Measurements from ENCODE around the gene ARHGAP22.

DNA sequence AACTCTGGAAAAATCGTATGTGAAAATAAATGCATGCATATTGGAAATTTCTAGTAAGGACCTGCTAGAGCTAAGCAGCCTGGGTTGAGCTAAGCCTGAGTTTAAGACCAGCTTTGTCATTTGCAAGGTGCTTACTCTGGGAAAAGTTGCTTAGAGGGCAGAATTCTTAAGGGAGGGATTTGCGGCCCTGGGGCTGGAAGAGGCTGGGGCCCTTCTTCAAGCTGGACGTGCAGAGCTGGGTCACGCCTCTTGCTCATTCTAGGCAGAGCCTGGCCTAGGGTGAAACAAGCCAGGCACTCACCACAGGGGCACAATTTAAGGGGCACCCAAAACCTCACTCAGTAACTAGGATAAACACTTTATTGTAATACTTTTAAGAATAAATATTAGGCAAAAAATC is 137.2 kb downstream of the ARHGAP22 start:
- TF ChIP-seq, protein P1, sequence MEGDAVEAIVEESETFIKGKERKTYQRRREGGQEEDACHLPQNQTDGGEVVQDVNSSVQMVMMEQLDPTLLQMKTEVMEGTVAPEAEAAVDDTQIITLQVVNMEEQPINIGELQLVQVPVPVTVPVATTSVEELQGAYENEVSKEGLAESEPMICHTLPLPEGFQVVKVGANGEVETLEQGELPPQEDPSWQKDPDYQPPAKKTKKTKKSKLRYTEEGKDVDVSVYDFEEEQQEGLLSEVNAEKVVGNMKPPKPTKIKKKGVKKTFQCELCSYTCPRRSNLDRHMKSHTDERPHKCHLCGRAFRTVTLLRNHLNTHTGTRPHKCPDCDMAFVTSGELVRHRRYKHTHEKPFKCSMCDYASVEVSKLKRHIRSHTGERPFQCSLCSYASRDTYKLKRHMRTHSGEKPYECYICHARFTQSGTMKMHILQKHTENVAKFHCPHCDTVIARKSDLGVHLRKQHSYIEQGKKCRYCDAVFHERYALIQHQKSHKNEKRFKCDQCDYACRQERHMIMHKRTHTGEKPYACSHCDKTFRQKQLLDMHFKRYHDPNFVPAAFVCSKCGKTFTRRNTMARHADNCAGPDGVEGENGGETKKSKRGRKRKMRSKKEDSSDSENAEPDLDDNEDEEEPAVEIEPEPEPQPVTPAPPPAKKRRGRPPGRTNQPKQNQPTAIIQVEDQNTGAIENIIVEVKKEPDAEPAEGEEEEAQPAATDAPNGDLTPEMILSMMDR (IDR thresholded peaks at IDR 0.05 in 2 of 3, conservative IDR thresholded peaks at IDR 0.05 in 1 of 3; ENCODE audit: borderline replicate concordance in 1 of 3, insufficient read depth in 1 of 3, low read depth in 2 of 3, low read length in 2 of 3): no peak
- no peak for TF ChIP-seq CEBPB (IDR thresholded peaks at IDR 0.05; ENCODE audit: low read depth)
- TF ChIP-seq, protein P2, sequence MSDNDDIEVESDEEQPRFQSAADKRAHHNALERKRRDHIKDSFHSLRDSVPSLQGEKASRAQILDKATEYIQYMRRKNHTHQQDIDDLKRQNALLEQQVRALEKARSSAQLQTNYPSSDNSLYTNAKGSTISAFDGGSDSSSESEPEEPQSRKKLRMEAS (IDR thresholded peaks at IDR 0.05): no peak
- no peak for TF ChIP-seq EZH2phosphoT487 (IDR thresholded peaks at IDR 0.05; ENCODE audit: borderline replicate concordance)
- no peak for TF ChIP-seq SIN3A (IDR thresholded peaks at IDR 0.05; ENCODE audit: low read depth)
- TF ChIP-seq POLR2A (IDR thresholded peaks at IDR 0.05; ENCODE audit: borderline replicate concordance, extremely low read depth, insufficient read depth, insufficient read length): no peak
- TF ChIP-seq JUND (IDR thresholded peaks at IDR 0.05): no peak
- TF ChIP-seq, protein P3, sequence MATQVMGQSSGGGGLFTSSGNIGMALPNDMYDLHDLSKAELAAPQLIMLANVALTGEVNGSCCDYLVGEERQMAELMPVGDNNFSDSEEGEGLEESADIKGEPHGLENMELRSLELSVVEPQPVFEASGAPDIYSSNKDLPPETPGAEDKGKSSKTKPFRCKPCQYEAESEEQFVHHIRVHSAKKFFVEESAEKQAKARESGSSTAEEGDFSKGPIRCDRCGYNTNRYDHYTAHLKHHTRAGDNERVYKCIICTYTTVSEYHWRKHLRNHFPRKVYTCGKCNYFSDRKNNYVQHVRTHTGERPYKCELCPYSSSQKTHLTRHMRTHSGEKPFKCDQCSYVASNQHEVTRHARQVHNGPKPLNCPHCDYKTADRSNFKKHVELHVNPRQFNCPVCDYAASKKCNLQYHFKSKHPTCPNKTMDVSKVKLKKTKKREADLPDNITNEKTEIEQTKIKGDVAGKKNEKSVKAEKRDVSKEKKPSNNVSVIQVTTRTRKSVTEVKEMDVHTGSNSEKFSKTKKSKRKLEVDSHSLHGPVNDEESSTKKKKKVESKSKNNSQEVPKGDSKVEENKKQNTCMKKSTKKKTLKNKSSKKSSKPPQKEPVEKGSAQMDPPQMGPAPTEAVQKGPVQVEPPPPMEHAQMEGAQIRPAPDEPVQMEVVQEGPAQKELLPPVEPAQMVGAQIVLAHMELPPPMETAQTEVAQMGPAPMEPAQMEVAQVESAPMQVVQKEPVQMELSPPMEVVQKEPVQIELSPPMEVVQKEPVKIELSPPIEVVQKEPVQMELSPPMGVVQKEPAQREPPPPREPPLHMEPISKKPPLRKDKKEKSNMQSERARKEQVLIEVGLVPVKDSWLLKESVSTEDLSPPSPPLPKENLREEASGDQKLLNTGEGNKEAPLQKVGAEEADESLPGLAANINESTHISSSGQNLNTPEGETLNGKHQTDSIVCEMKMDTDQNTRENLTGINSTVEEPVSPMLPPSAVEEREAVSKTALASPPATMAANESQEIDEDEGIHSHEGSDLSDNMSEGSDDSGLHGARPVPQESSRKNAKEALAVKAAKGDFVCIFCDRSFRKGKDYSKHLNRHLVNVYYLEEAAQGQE (IDR thresholded peaks at IDR 0.05; ENCODE audit: low read depth): no peak
- TF ChIP-seq EZH2 (IDR thresholded peaks at IDR 0.05): no peak
- no peak for TF ChIP-seq ZNF274 (IDR thresholded peaks at IDR 0.05; ENCODE audit: low read depth, low read length)
- TF ChIP-seq, protein P4, sequence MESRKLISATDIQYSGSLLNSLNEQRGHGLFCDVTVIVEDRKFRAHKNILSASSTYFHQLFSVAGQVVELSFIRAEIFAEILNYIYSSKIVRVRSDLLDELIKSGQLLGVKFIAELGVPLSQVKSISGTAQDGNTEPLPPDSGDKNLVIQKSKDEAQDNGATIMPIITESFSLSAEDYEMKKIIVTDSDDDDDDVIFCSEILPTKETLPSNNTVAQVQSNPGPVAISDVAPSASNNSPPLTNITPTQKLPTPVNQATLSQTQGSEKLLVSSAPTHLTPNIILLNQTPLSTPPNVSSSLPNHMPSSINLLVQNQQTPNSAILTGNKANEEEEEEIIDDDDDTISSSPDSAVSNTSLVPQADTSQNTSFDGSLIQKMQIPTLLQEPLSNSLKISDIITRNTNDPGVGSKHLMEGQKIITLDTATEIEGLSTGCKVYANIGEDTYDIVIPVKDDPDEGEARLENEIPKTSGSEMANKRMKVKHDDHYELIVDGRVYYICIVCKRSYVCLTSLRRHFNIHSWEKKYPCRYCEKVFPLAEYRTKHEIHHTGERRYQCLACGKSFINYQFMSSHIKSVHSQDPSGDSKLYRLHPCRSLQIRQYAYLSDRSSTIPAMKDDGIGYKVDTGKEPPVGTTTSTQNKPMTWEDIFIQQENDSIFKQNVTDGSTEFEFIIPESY (IDR thresholded peaks at IDR 0.05; ENCODE audit: extremely low read depth, insufficient replicate concordance, low read length): no peak
- TF ChIP-seq YY1 (IDR thresholded peaks at IDR 0.05; ENCODE audit: extremely low read depth, insufficient replicate concordance, low read depth, low read length): no peak

All from HCT116 (cell line).